GM18526 (cell line): ENCODE measurements around the gene DTHD1.

ENCODE experiments used
- POLR2A ChIP-seq: IDR thresholded peaks from 3 replicates; pipeline ENCODE4 v1.6.1; 2011; ENCODE audit not compliant: insufficient read length; ENCODE audit errors: extremely low read depth

DTHD1 gene

GRCh38 chr4:36288731-36289426 is 7.5 kb downstream of the DTHD1 start:
- no peak for TF ChIP-seq POLR2A

DNA sequence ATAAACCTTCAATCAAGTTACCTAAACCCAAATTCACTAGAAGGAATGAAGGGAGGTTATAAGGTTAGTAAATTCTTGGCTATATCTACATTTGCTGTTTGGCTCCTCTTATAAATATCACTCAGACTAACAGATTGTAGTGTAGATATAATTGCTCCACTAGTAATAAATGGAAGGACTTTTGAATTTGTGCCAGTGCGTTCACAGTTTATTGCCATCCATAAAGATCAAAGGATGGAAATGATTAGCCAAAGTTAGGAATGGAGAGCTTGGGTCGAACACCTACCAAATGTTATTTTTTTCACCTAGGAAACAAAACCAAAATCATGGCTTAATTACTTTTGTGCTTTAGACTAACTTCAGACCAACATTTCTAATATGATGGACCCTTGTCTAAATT is 9.2 kb downstream of the DTHD1 start:
- no peak for TF ChIP-seq POLR2A

DNA sequence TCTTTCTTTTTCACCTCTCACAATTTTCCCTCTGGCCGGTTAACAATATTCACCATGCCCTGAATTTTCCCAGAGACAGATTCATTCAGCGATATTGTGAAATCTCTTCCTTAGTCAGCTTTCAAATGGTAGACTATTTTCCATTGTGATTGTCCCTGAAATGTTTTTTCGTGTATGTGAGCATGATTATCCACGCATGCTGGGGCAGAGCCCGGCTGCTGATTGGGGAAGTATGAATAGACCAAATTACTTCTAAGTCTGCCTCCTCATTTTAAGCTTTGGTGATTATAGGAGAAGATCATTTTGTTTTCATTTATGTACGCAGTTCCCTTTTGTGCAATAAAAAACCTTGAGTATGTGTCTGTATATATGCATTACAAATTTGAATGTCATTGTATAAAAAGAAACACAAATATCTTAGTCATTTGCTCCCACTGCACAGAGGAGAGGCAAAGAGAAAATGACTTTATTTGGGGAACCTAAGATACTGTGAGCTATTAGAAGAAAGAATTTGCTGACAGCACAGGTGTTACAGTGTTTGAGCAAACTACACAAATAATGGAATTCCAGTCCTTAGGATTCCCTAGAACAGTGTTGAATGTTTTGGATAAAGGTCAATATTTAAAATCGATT is 11.3 kb downstream of the DTHD1 start:
- TF ChIP-seq POLR2A: no peak

DNA sequence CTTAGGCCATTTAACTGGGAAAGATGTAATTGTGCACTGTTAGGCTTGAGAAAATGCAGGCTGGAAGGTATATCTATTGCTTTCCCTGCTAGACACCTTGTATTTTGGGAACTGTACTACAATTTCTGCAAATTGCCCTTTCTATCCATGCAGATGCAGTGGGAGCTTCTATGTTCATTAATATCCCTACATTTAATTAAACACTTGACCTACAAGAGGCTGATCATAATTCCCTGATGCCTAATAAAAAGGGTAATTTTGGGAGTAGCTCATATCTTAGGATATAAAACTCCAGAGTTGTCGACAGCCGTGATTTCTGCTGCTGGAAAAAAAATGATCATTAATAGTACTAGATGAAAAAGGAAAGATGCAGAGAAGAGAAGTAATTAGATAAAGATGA is 19.7 kb downstream of the DTHD1 start:
- TF ChIP-seq POLR2A: no peak

- no peak for TF ChIP-seq POLR2A
Measured at GRCh38 chr4:36303426-36304137, 22.2 kb downstream of the DTHD1 start.

DNA sequence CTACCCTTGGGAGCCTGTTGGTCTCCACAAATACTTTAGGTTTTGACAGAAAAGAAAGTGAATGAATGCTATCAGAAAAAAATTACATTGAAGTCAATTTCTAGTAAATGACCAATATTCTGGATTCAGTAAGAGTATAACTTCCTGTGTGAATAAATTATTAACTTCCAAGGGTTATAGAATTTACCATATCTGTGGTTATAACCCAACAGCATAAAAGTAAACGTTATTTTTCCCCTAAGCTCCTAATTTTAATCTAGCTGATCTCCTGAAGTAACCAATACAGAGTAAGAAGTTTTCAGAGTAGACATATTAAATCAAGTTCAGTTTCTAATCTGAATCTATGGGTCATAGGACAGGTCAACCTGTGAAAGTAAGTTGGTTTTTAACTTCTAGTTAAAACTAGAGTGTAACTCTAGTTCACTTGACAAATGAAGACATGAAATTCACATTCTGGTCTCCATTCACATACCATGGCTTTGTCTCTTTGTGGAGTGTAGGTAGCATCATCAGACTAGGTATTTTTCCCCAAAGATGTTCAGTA is 22.8 kb downstream of the DTHD1 start:
- no peak for TF ChIP-seq POLR2A

DNA sequence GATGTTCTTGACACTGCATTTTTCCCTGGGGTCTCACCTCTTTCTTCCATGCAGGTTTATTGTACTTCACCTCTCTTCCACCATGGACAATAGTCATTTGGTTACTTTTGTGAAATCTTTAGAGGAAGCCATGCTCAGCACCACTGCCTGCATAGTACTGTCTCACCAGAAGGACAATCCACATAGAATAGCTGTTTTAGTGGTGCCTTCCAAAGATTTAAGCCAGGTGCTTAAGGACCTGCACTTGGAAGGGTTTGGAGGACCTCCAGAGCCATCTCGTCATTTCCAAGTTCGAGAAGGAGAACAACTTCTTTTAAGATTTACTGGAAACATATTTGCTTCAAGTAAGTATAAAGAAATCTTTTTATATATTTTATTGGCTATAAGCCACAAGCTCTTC is 26.7 kb downstream of the DTHD1 start:
- TF ChIP-seq POLR2A: no peak

GRCh38 chr4:36310216-36310615 is 28.8 kb downstream of the DTHD1 start:
- TF ChIP-seq POLR2A: no peak

GRCh38 chr4:36310793-36311192 is 29.4 kb downstream of the DTHD1 start:
- TF ChIP-seq POLR2A: no peak

- no peak for TF ChIP-seq POLR2A
Measured at GRCh38 chr4:36312511-36312910, 31.1 kb downstream of the DTHD1 start.

DNA sequence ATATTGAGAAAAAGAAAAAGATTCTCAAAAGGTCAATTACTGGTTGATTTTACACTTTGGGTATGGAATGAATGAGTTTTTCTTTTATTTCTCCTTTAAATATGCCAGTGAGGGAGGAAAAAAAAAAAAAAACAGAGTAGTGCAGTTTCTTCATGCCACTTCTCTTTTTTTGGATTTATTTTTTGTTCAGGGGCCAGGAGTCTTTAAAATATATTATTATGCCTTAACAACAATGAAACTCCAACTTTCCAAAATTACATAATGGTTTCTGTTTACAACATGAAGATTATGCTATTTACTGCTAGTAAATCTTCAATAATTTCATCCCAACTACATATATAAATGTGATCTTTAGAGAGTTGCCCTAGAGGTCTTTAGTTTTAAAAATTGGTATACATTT is 31.9 kb downstream of the DTHD1 start:
- TF ChIP-seq POLR2A: no peak

DNA sequence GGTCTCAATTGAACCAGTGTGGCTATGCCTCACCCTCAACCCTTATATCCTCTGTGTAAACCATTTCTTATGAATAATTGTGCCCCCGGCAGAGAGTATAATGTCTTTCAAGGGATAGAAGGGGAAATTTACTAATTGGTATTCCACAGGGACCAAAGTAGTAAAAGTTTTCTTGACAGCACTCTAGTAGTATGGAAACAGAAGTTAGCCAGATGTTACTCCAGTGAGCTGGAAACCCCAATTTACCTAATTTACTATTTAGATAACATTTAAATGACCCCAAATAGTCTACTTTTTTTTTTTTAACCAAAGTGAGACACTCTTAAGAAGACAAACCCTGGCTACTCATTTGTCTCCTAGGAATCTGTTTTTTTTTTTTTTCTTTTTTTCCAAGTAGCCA is 32.3 kb downstream of the DTHD1 start:
- TF ChIP-seq POLR2A: no peak

DNA sequence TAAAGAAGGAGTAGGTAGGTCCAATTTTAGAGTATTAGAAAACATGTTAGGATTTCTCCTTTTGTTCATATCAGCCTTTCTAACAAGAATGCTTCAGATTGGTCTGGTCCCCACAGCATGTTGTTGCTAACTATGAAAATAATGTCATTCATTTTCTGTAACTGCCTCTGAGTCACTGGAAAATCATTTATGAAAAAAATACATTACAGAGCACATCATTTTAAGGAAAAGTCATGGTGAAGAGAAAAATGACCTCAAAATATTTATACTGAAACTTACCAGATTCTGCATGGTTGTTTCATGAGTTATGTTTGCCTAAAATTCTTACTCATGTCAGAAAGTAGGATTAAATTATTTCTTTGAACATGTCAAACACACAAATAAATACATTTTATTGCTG is 35.2 kb downstream of the DTHD1 start:
- no peak for TF ChIP-seq POLR2A

- no peak for TF ChIP-seq POLR2A
Measured at GRCh38 chr4:36317721-36318120, 36.3 kb downstream of the DTHD1 start.

GRCh38 chr4:36320117-36320896 is 38.9 kb downstream of the DTHD1 start:
- TF ChIP-seq POLR2A: no peak

GRCh38 chr4:36321176-36321575 is 39.8 kb downstream of the DTHD1 start:
- no peak for TF ChIP-seq POLR2A

DNA sequence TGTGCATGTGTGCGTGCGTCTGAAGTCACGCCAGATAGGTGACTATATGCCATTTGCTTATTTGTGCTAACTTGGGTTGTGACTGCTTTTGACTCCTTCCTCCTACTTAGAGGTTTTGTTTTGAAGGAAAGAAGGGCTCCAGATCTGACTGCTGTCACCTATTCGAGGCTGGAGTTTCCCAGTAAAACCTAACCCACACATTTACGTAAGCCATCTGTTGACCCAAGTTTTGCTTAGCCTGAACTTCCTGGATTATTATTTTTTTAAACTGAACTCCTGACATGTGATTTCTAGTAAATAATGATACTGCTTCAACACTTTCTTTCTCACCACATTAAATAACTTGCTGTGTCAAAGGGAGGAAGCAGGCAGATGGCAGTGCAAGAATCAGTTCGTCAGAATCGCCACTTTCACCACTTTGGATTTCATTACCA is 41.5 kb downstream of the DTHD1 start:
- no peak for TF ChIP-seq POLR2A
